ENCODE measurements around the gene CBX5. TPM values are rescaled to one million over a fixed set of nuclear protein-coding genes. Genes with fewer than 3 reads are reported as not detected.

Gene CBX5
- total and polyA plus RNA-seq, 9 of the 15 experiments (the other 6 are each of a cell fraction or from before 2014, with no cell fraction given), result 32.6 to 102 (median 59.2) TPM

GRCh38 chr12:54279227-54279631 lies 693 bp downstream of the CBX5 start:
- H3K4me1 ChIP-seq (replicated peaks in 1 of 2; ENCODE audit: control insufficient read depth in 2 of 2, insufficient read depth in 2 of 2, low read length in 2 of 2), result peaks cover 8 to 14% of the 10 kb centered on the region in 2 experiments; a peak in 3 of 5 replicates
- peak overlapping the region; percentile 71 for H3K4me3 ChIP-seq
- no peak for ATAC-seq
- H3K9me1 ChIP-seq (ENCODE audit: control insufficient read depth, insufficient read depth, low read length), result no peaks in the 10 kb centered on the region
- no peaks in the 10 kb centered on the region for H3K9me3 ChIP-seq (replicated peaks; ENCODE audit: control insufficient read depth, insufficient read depth, low read depth, low read length)
- ChIA-PET POLR2A (interaction anchor here (0.6 to 3.8 kb wide), 20 partner anchors 10 to 577 kb away, joined by 3 to 155 read pairs (median 6); partner anchors contain the start of genes COPZ1 and HOXC9), CTCF (ENCODE audit: low intra/inter-chr PET ratio) (no interaction called here)
- peak overlapping the region; percentile 96; the same call in 1 of the 2 replicates for H2AFZ ChIP-seq (ENCODE audit: low read depth, low read length)
- peaks cover 94% of the 10 kb centered on the region for H3K79me2 ChIP-seq (ENCODE audit: control insufficient read depth, insufficient read depth, low read length)
- no peak for FAIRE-seq
- H3K9ac ChIP-seq (ENCODE audit: insufficient read depth in 1 of 2, low read depth in 2 of 2, low read length in 2 of 2), result peak overlapping the region; percentile 92 to 100
- H3K27me3 ChIP-seq (ENCODE audit: control insufficient read depth in 2 of 2, insufficient read depth in 2 of 2, low read length in 2 of 2), result no peaks in the 10 kb centered on the region
- WGBS (ENCODE audit: insufficient coverage, low coverage, missing lambda C conversion rate), result 0% methylated on average over 13 of the region's 19 CpGs
- intact Hi-C loops (cut with micrococcal nuclease) (no loop called here), in situ Hi-C loops (cut with MboI) (no loop called here)
- peaks cover 35% of the 10 kb centered on the region for H4K20me1 ChIP-seq (replicated peaks; ENCODE audit: control insufficient read depth, insufficient read depth, low read length)
- no peak for DNase-seq (ENCODE audit: extremely low read depth in 1 of 4, low spot score in 3 of 4)
- peak overlapping the region; percentile 100 for H3K4me2 ChIP-seq (ENCODE audit: insufficient read depth, low read length)
- peaks cover 67% of the 10 kb centered on the region for H3K36me3 ChIP-seq (ENCODE audit: control insufficient read depth, insufficient read depth, low read length)
- TSS peak; percentile 66 for BruUV-seq (replicated peaks)
- H3K27ac ChIP-seq (ENCODE audit: extremely low read depth, low read depth, low read length), result peak overlapping the region; percentile 99
- TF ChIP-seq FOXM1 (IDR thresholded peaks at IDR 0.05; ENCODE audit: low read depth), result no peak; the same call in 1 of the 2 replicates
- TF ChIP-seq FOXM1 (CRISPR knock-in tag; IDR thresholded peaks at IDR 0.05; ENCODE audit: low read depth), result no peak
- TF ChIP-seq ZNF696 (CRISPR knock-in tag; conservative IDR thresholded peaks at IDR 0.05), result no peak
- no peak for TF ChIP-seq E2F4 (CRISPR knock-in tag; IDR thresholded peaks at IDR 0.05; ENCODE audit: low read depth)
- TF ChIP-seq, protein P1, sequence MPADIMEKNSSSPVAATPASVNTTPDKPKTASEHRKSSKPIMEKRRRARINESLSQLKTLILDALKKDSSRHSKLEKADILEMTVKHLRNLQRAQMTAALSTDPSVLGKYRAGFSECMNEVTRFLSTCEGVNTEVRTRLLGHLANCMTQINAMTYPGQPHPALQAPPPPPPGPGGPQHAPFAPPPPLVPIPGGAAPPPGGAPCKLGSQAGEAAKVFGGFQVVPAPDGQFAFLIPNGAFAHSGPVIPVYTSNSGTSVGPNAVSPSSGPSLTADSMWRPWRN (IDR thresholded peaks at IDR 0.05; ENCODE audit: low read depth), result no peak
- TF ChIP-seq BDP1 (IDR thresholded peaks at IDR 0.05; ENCODE audit: insufficient read depth, insufficient read length), result no peak
- peak in 1 of 2 experiments; percentile 52; a peak in 2 of 4 replicates for TF ChIP-seq HDAC1 (IDR thresholded peaks at IDR 0.05)
- TF ChIP-seq, protein P2, sequence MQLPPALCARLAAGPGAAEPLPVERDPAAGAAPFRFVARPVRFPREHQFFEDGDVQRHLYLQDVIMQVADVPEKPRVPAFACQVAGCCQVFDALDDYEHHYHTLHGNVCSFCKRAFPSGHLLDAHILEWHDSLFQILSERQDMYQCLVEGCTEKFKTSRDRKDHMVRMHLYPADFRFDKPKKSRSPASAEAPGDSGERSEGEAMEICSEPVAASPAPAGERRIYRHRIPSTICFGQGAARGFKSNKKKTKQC (CRISPR knock-in tag; IDR thresholded peaks at IDR 0.05), result no peak
- 0 out of 2 replicates have a peak, but pooled peaks have one; percentile 85 for TF ChIP-seq NFRKB (IDR thresholded peaks at IDR 0.05; ENCODE audit: low read depth)
- no peak for TF ChIP-seq ZNF277 (CRISPR knock-in tag; IDR thresholded peaks at IDR 0.05; ENCODE audit: borderline replicate concordance)
- TF ChIP-seq SREBF2 (CRISPR knock-in tag; IDR thresholded peaks at IDR 0.05), result no peak
- 0 out of 2 replicates have a peak, but pooled peaks have one; percentile 20 for TF ChIP-seq TCF3 (CRISPR knock-in tag; IDR thresholded peaks at IDR 0.05)
- TF ChIP-seq, protein P3, sequence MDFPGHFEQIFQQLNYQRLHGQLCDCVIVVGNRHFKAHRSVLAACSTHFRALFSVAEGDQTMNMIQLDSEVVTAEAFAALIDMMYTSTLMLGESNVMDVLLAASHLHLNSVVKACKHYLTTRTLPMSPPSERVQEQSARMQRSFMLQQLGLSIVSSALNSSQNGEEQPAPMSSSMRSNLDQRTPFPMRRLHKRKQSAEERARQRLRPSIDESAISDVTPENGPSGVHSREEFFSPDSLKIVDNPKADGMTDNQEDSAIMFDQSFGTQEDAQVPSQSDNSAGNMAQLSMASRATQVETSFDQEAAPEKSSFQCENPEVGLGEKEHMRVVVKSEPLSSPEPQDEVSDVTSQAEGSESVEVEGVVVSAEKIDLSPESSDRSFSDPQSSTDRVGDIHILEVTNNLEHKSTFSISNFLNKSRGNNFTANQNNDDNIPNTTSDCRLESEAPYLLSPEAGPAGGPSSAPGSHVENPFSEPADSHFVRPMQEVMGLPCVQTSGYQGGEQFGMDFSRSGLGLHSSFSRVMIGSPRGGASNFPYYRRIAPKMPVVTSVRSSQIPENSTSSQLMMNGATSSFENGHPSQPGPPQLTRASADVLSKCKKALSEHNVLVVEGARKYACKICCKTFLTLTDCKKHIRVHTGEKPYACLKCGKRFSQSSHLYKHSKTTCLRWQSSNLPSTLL (IDR thresholded peaks at IDR 0.05), result no peak
- TF ChIP-seq ZNF717 (CRISPR knock-in tag; IDR thresholded peaks at IDR 0.05), result no peak
- TF ChIP-seq MEIS2 (IDR thresholded peaks at IDR 0.05; ENCODE audit: partially characterized antibody), result no peak
- TF ChIP-seq MITF (IDR thresholded peaks at IDR 0.05), result no peak
- TF ChIP-seq IRF2 (CRISPR knock-in tag; IDR thresholded peaks at IDR 0.05), result no peak
